Transverse colon (tissue), 4 donors: ENCODE measurements around the gene OR4N2.

ENCODE experiments used
- CTCF ChIP-seq, 5 experiments: fragments of 200-600 bp in 3 of 5; fragments of 450-650 bp in 2 of 5; sonication (generic) in 3 of 5; IDR thresholded peaks; 1 replicate in 2 of 5; 2 replicates in 3 of 5; pipeline ENCODE4 v1.5.1; 2016 to 2017; ENCODE audit warnings: antibody characterized with exemption in 5 of 5, inconsistent platforms in 3 of 5, mild to moderate bottlenecking in 2 of 5, moderate library complexity in 1 of 5
- EP300 ChIP-seq: sonication (generic); formaldehyde crosslinking; IDR thresholded peaks from one replicate; pipeline ENCODE4 v1.6.1; 2017; ENCODE audit warnings: antibody characterized with exemption, low read depth
- POLR2A ChIP-seq: fragments of 450-650 bp; IDR thresholded peaks from one replicate; pipeline ENCODE4 v1.6.1; 2016; ENCODE audit warnings: antibody characterized with exemption, mild to moderate bottlenecking, moderate library complexity
- POLR2AphosphoS5 ChIP-seq, 3 donors: sonication (generic); formaldehyde crosslinking; IDR thresholded peaks; one replicate each; pipeline ENCODE4 v1.6.1; 2016; ENCODE audit warnings: antibody characterized with exemption in 3 of 3

- no peak for TF ChIP-seq POLR2AphosphoS5 (IDR thresholded peaks at IDR 0.05)
- TF ChIP-seq CTCF (IDR thresholded peaks at IDR 0.05) = no peak
- TF ChIP-seq POLR2A = no peak
- TF ChIP-seq EP300 = no peak
These were observed 31.6 kb upstream of the OR4N2 start for GRCh38 chr14:19771895-19772430.
